Prostate gland (tissue), 2 donors: Measurements from ENCODE around the gene SLC9A6.

Experiments
- CTCF ChIP-seq, 4 experiments: fragments of 200-600 bp in 2 of 4; fragments of 450-650 bp in 2 of 4; sonication (generic) in 2 of 4; IDR thresholded peaks; 1 replicate in 3 of 4; 2 replicates in 1 of 4; pipeline ENCODE4 v1.5.1; 2016 to 2019; ENCODE audit warnings: antibody characterized with exemption in 4 of 4, mild to moderate bottlenecking in 2 of 4, moderate library complexity in 2 of 4
- POLR2A ChIP-seq: fragments of 450-650 bp; IDR thresholded peaks from one replicate; pipeline ENCODE4 v1.6.1; 2016; ENCODE audit warnings: antibody characterized with exemption, mild to moderate bottlenecking
- POLR2AphosphoS5 ChIP-seq: sonication (generic); formaldehyde crosslinking; IDR thresholded peaks from one replicate; pipeline ENCODE4 v1.6.1; 2017; ENCODE audit warnings: antibody characterized with exemption

GRCh38 chrX:136094962-136095361 is 109.7 kb downstream of the SLC9A6 start:
- TF ChIP-seq POLR2A (no peak), CTCF (IDR thresholded peaks at IDR 0.05) (no peak), POLR2AphosphoS5 (no peak)
